Measurements from ENCODE around the gene WDR13. TPM values are rescaled to one million over a fixed set of nuclear protein-coding genes. Genes with fewer than 3 reads are reported as not detected.

The WDR13 gene
- polyA plus RNA-seq, 1 donor (not counting 4 experiments of a cell fraction or from before 2014, with no cell fraction given), result 32.8 TPM

GRCh38 chrX:48611703-48612102 is 14.4 kb downstream of the WDR13 start:
- no peak overlapping the region for H2AFZ ChIP-seq (ENCODE audit: control insufficient read depth, low read length)
- H3K4me3 ChIP-seq (ENCODE audit: control insufficient read depth in 2 of 3, extremely low read depth in 1 of 3, insufficient read depth in 2 of 3, low read depth in 1 of 3, low read length in 3 of 3), result no peak overlapping the region
- no peak for FAIRE-seq
- no peaks in the 10 kb centered on the region for H3K36me3 ChIP-seq (ENCODE audit: control insufficient read depth in 2 of 2, extremely low read depth in 1 of 2, insufficient read depth in 2 of 2, low read length in 2 of 2)
- no peaks in the 10 kb centered on the region for H3K79me2 ChIP-seq (ENCODE audit: control insufficient read depth, insufficient read depth, low read length)
- H3K4me2 ChIP-seq (ENCODE audit: control insufficient read depth, extremely low read depth, insufficient read depth, low read depth, low read length), result no peak overlapping the region
- H3K9me1 ChIP-seq (ENCODE audit: control insufficient read depth, extremely low read depth, insufficient read depth, low read length), result no peaks in the 10 kb centered on the region
- no peak for DNase-seq (ENCODE audit: low read depth, low spot score)
- TF ChIP-seq CTCF (optimal IDR thresholded peaks at IDR 0.05 in 1 of 3, IDR thresholded peaks at IDR 0.05 in 1 of 3, conservative IDR thresholded peaks at IDR 0.05 in 1 of 3; ENCODE audit: extremely low read depth in 1 of 3, insufficient read depth in 2 of 3, low read length in 3 of 3), result no peak
- no peak for TF ChIP-seq EZH2 (IDR thresholded peaks at IDR 0.05; ENCODE audit: low read length)
- H3K4me1 ChIP-seq (ENCODE audit: control insufficient read depth, extremely low read depth, insufficient read depth, low read length), result no peaks in the 10 kb centered on the region
- H3K27ac ChIP-seq (ENCODE audit: control insufficient read depth, insufficient read depth, low read length), result no peak overlapping the region
- H3K27me3 ChIP-seq (ENCODE audit: control insufficient read depth, extremely low read depth, insufficient read depth, low read length), result no peaks in the 10 kb centered on the region
- no peaks in the 10 kb centered on the region for H3K9me3 ChIP-seq (ENCODE audit: control insufficient read depth, low read depth, low read length)
- H3K9ac ChIP-seq (ENCODE audit: control insufficient read depth, extremely low read depth, insufficient read depth, low read length), result no peak overlapping the region
- no peaks in the 10 kb centered on the region for H4K20me1 ChIP-seq (ENCODE audit: control insufficient read depth, extremely low read depth, insufficient read depth, low read length)
- dilution Hi-C loops (cut with MboI; ENCODE audit: extremely low pct_ligation_motif_present, low sequenced_read_pairs), result no loop called here

- Histone ChIP-seq H3K27me3 (ENCODE audit: control insufficient read depth, extremely low read depth, insufficient read depth, low read length) (no peaks in the 10 kb centered on the region), H3K4me3 (ENCODE audit: control insufficient read depth in 2 of 3, extremely low read depth in 1 of 3, insufficient read depth in 2 of 3, low read depth in 1 of 3, low read length in 3 of 3) (no peak overlapping the region), H3K27ac (ENCODE audit: control insufficient read depth, insufficient read depth, low read length) (no peak overlapping the region), H3K4me1 (ENCODE audit: control insufficient read depth, extremely low read depth, insufficient read depth, low read length) (no peaks in the 10 kb centered on the region), H4K20me1 (ENCODE audit: control insufficient read depth, extremely low read depth, insufficient read depth, low read length) (no peaks in the 10 kb centered on the region), H3K9me1 (ENCODE audit: control insufficient read depth, extremely low read depth, insufficient read depth, low read length) (no peaks in the 10 kb centered on the region), H2AFZ (ENCODE audit: control insufficient read depth, low read length) (no peak overlapping the region), H3K9ac (ENCODE audit: control insufficient read depth, extremely low read depth, insufficient read depth, low read length) (no peak overlapping the region), H3K4me2 (ENCODE audit: control insufficient read depth, extremely low read depth, insufficient read depth, low read depth, low read length) (no peak overlapping the region), H3K36me3 (ENCODE audit: control insufficient read depth in 2 of 2, extremely low read depth in 1 of 2, insufficient read depth in 2 of 2, low read length in 2 of 2) (no peaks in the 10 kb centered on the region), H3K79me2 (ENCODE audit: control insufficient read depth, insufficient read depth, low read length) (no peaks in the 10 kb centered on the region), H3K9me3 (ENCODE audit: control insufficient read depth, low read depth, low read length) (no peaks in the 10 kb centered on the region)
- TF ChIP-seq CTCF (optimal IDR thresholded peaks at IDR 0.05 in 1 of 3, IDR thresholded peaks at IDR 0.05 in 1 of 3, conservative IDR thresholded peaks at IDR 0.05 in 1 of 3; ENCODE audit: extremely low read depth in 1 of 3, insufficient read depth in 2 of 3, low read length in 3 of 3) (no peak), EZH2 (IDR thresholded peaks at IDR 0.05; ENCODE audit: low read length) (no peak)
- dilution Hi-C loops (cut with MboI; ENCODE audit: extremely low pct_ligation_motif_present, low sequenced_read_pairs), result no loop called here
- DNase-seq (ENCODE audit: low read depth, low spot score) (no peak), FAIRE-seq (no peak)
These were observed 16.3 kb downstream of the WDR13 start for GRCh38 chrX:48613502-48614160.

All from keratinocyte (primary cell).